HAP-1 (cell line): ENCODE data around the gene SNX3.

Source experiments
- DNase-seq, 2 experiments: peaks; one replicate each; pipeline ENCODE4 v3.0.0-alpha.2; 2016 to 2020; ENCODE audit warnings: low spot score in 2 of 2
- H3K27me3 ChIP-seq: fragments of 250-450 bp; sonication (Bioruptor Pico); 2 replicates; pipeline ENCODE4 v1.5.1; 2020; ENCODE audit warnings: low read depth, mild to moderate bottlenecking, moderate library complexity
- H3K36me3 ChIP-seq: fragments of 250-450 bp; sonication (Bioruptor Pico); replicated peaks from 2 replicates; pipeline ENCODE4 v1.5.1; 2020; ENCODE audit warnings: mild to moderate bottlenecking
- H3K4me1 ChIP-seq: fragments of 250-450 bp; sonication (Bioruptor Pico); 2 replicates; pipeline ENCODE4 v1.5.1; 2020; ENCODE audit warnings: mild to moderate bottlenecking
- H3K4me3 ChIP-seq: fragments of 250-450 bp; sonication (Bioruptor Pico); 2 replicates; pipeline ENCODE4 v1.5.1; 2020; ENCODE audit warnings: mild to moderate bottlenecking, moderate library complexity
- H3K9me3 ChIP-seq: fragments of 250-450 bp; sonication (Bioruptor Pico); 2 replicates; pipeline ENCODE4 v1.5.1; 2020; ENCODE audit warnings: mild to moderate bottlenecking, moderate library complexity
- in situ Hi-C: fragments of 300-500 bp; cut with MboI; formaldehyde crosslinking; loops from 3 replicates; pipeline ENCODE4 v1.14.3; 2020; ENCODE audit warnings: low sequenced_read_pairs, inconsistent platforms, mixed read lengths

The SNX3 gene

GRCh38 chr6:108210556-108210955 is 50.3 kb downstream of the SNX3 start:
- Histone ChIP-seq H3K4me3 (no peak overlapping the region), H3K4me1 (peaks cover 9% of the 10 kb centered on the region), H3K27me3 (no peaks in the 10 kb centered on the region), H3K9me3 (no peaks in the 10 kb centered on the region), H3K36me3 (peaks cover 14% of the 10 kb centered on the region)
- DNase-seq: no peak
- in situ Hi-C loops: no loop called here

GRCh38 chr6:108209738-108210137 is 51.1 kb downstream of the SNX3 start:
- H3K27me3 ChIP-seq: no peaks in the 10 kb centered on the region
- H3K36me3 ChIP-seq: peaks cover 14% of the 10 kb centered on the region
- no peak overlapping the region for H3K4me3 ChIP-seq
- in situ Hi-C loops: no loop called here
- peaks cover 8% of the 10 kb centered on the region for H3K4me1 ChIP-seq
- DNase-seq: no peak
- no peaks in the 10 kb centered on the region for H3K9me3 ChIP-seq

GRCh38 chr6:108207013-108207412 is 53.8 kb downstream of the SNX3 start:
- Histone ChIP-seq H3K4me1 (peaks cover 3% of the 10 kb centered on the region), H3K27me3 (no peaks in the 10 kb centered on the region), H3K9me3 (no peaks in the 10 kb centered on the region), H3K36me3 (peaks cover 11% of the 10 kb centered on the region), H3K4me3 (no peak overlapping the region)
- in situ Hi-C loops: no loop called here
- DNase-seq: no peak

- in situ Hi-C loops: no loop called here
- DNase-seq: peak in 1 of 2 experiments; percentile 11
- peaks cover 3% of the 10 kb centered on the region for H3K4me1 ChIP-seq
- no peaks in the 10 kb centered on the region for H3K9me3 ChIP-seq
- H3K27me3 ChIP-seq: no peaks in the 10 kb centered on the region
- no peaks in the 10 kb centered on the region for H3K36me3 ChIP-seq
- no peak overlapping the region for H3K4me3 ChIP-seq
These were observed 57.4 kb downstream of the SNX3 start for GRCh38 chr6:108203189-108204112.

- DNase-seq: no peak
- in situ Hi-C loops: no loop called here
These were observed 60.2 kb downstream of the SNX3 start for GRCh38 chr6:108200631-108201030.

GRCh38 chr6:108200186-108200585 is 60.7 kb downstream of the SNX3 start:
- no peaks in the 10 kb centered on the region for H3K36me3 ChIP-seq
- no peaks in the 10 kb centered on the region for H3K9me3 ChIP-seq
- no peak for DNase-seq
- no peak overlapping the region for H3K4me3 ChIP-seq
- H3K4me1 ChIP-seq: peaks cover 3% of the 10 kb centered on the region
- in situ Hi-C loops: no loop called here
- H3K27me3 ChIP-seq: no peaks in the 10 kb centered on the region

More at GRCh38 chr6:108200631-108201030, 60.2 kb downstream of the SNX3 start:
- Histone ChIP-seq H3K4me3 (no peak overlapping the region), H3K9me3 (no peaks in the 10 kb centered on the region), H3K36me3 (no peaks in the 10 kb centered on the region), H3K4me1 (peaks cover 3% of the 10 kb centered on the region), H3K27me3 (no peaks in the 10 kb centered on the region)

GRCh38 chr6:108198761-108199498 is 61.9 kb downstream of the SNX3 start:
- H3K36me3 ChIP-seq: no peaks in the 10 kb centered on the region
- in situ Hi-C loops: no loop called here
- H3K9me3 ChIP-seq: no peaks in the 10 kb centered on the region
- no peaks in the 10 kb centered on the region for H3K27me3 ChIP-seq
- no peak overlapping the region for H3K4me3 ChIP-seq
- H3K4me1 ChIP-seq: peaks cover 3% of the 10 kb centered on the region
- no peak for DNase-seq

GRCh38 chr6:108195209-108195608 is 65.6 kb downstream of the SNX3 start:
- DNase-seq: no peak
- H3K27me3 ChIP-seq: no peaks in the 10 kb centered on the region
- H3K4me3 ChIP-seq: no peak overlapping the region
- no peaks in the 10 kb centered on the region for H3K4me1 ChIP-seq
- in situ Hi-C loops: no loop called here
- H3K9me3 ChIP-seq: no peaks in the 10 kb centered on the region
- no peaks in the 10 kb centered on the region for H3K36me3 ChIP-seq

- Histone ChIP-seq H3K4me1 (no peaks in the 10 kb centered on the region), H3K36me3 (no peaks in the 10 kb centered on the region), H3K4me3 (no peak overlapping the region), H3K9me3 (no peaks in the 10 kb centered on the region), H3K27me3 (no peaks in the 10 kb centered on the region)
- no peak for DNase-seq
- in situ Hi-C loops: no loop called here
These were observed 66.3 kb downstream of the SNX3 start for GRCh38 chr6:108194503-108194902.

- in situ Hi-C loops: no loop called here
These were observed 67.0 kb downstream of the SNX3 start for GRCh38 chr6:108193835-108194234.

GRCh38 chr6:108193131-108193530 is 67.7 kb downstream of the SNX3 start:
- Histone ChIP-seq H3K4me3 (no peak overlapping the region), H3K9me3 (no peaks in the 10 kb centered on the region), H3K27me3 (no peaks in the 10 kb centered on the region), H3K36me3 (no peaks in the 10 kb centered on the region), H3K4me1 (no peaks in the 10 kb centered on the region; the same call in 1 of the 2 replicates)
- in situ Hi-C loops: no loop called here
- DNase-seq: no peak

More at GRCh38 chr6:108193835-108194234, 67.0 kb downstream of the SNX3 start:
- DNase-seq: no peak
- H3K4me3 ChIP-seq: no peak overlapping the region
- no peaks in the 10 kb centered on the region for H3K4me1 ChIP-seq
- no peaks in the 10 kb centered on the region for H3K27me3 ChIP-seq
- no peaks in the 10 kb centered on the region for H3K9me3 ChIP-seq
- H3K36me3 ChIP-seq: no peaks in the 10 kb centered on the region

- Histone ChIP-seq H3K4me3 (no peak overlapping the region), H3K9me3 (no peaks in the 10 kb centered on the region), H3K27me3 (no peaks in the 10 kb centered on the region), H3K4me1 (no peaks in the 10 kb centered on the region; the same call in 1 of the 2 replicates), H3K36me3 (no peaks in the 10 kb centered on the region)
- in situ Hi-C loops: no loop called here
- DNase-seq: no peak
These were observed 73.3 kb downstream of the SNX3 start for GRCh38 chr6:108187519-108187918.

GRCh38 chr6:108186226-108186625 is 74.6 kb downstream of the SNX3 start:
- no peaks in the 10 kb centered on the region for H3K36me3 ChIP-seq
- H3K4me1 ChIP-seq: no peaks in the 10 kb centered on the region; the same call in 1 of the 2 replicates
- H3K27me3 ChIP-seq: no peaks in the 10 kb centered on the region
- in situ Hi-C loops: no loop called here
- no peaks in the 10 kb centered on the region for H3K9me3 ChIP-seq
- DNase-seq: no peak
- no peak overlapping the region for H3K4me3 ChIP-seq

- no peaks in the 10 kb centered on the region for H3K36me3 ChIP-seq
- DNase-seq: no peak
- in situ Hi-C loops: no loop called here
- no peaks in the 10 kb centered on the region for H3K9me3 ChIP-seq
- H3K4me1 ChIP-seq: peaks cover 20% of the 10 kb centered on the region
- no peaks in the 10 kb centered on the region for H3K27me3 ChIP-seq
- no peak overlapping the region for H3K4me3 ChIP-seq
These were observed 80.1 kb downstream of the SNX3 start for GRCh38 chr6:108180776-108181175.
